ENCODE results near the gene ACSS3. TPM values are rescaled to one million over a fixed set of nuclear protein-coding genes. Genes with fewer than 3 reads are reported as not detected.

The ACSS3 gene
- polyA plus RNA-seq, 1 donor (not counting 4 experiments of a cell fraction or from before 2014, with no cell fraction given) = 0.30 TPM

DNA sequence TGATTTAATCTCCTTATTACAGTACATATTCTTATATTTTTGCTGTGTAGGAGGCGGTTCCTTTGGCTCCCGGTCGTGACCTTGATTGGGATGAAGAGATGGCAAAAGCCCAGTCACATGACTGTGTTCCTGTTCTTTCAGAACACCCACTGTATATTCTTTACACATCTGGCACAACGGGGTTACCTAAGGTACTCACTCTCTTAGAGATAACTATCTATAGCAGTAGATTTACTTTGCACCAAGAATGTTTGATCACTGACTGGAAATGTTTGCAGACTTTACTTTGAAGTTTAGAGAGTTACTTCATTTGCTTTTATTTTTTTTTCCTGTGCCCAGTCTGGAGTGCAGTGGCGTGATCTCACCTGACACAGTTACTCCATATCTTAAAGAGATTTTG is 65.2 kb downstream of the ACSS3 start:
- dilution Hi-C loops (cut with MboI; ENCODE audit: extremely low pct_ligation_motif_present, low sequenced_read_pairs) = no loop called here
- Histone ChIP-seq H3K9me3 (ENCODE audit: control insufficient read depth, low read depth, low read length) (no peaks in the 10 kb centered on the region), H3K4me2 (ENCODE audit: control insufficient read depth, extremely low read depth, insufficient read depth, low read depth, low read length) (no peak overlapping the region), H3K27ac (ENCODE audit: control insufficient read depth, insufficient read depth, low read length) (no peak overlapping the region), H3K79me2 (ENCODE audit: control insufficient read depth, insufficient read depth, low read length) (no peaks in the 10 kb centered on the region), H3K9ac (ENCODE audit: control insufficient read depth, extremely low read depth, insufficient read depth, low read length) (no peak overlapping the region), H3K4me1 (ENCODE audit: control insufficient read depth, extremely low read depth, insufficient read depth, low read length) (peaks cover 16% of the 10 kb centered on the region), H3K9me1 (ENCODE audit: control insufficient read depth, extremely low read depth, insufficient read depth, low read length) (no peaks in the 10 kb centered on the region), H2AFZ (ENCODE audit: control insufficient read depth, low read length) (peak overlapping the region; percentile 6), H4K20me1 (ENCODE audit: control insufficient read depth, extremely low read depth, insufficient read depth, low read length) (no peaks in the 10 kb centered on the region), H3K27me3 (ENCODE audit: control insufficient read depth, extremely low read depth, insufficient read depth, low read length) (no peaks in the 10 kb centered on the region), H3K4me3 (ENCODE audit: control insufficient read depth in 2 of 3, extremely low read depth in 1 of 3, insufficient read depth in 2 of 3, low read depth in 1 of 3, low read length in 3 of 3) (no peak overlapping the region), H3K36me3 (ENCODE audit: control insufficient read depth in 2 of 2, extremely low read depth in 1 of 2, insufficient read depth in 2 of 2, low read length in 2 of 2) (no peaks in the 10 kb centered on the region)
- no peak for DNase-seq (ENCODE audit: low read depth, low spot score)
- no peak for TF ChIP-seq EZH2 (IDR thresholded peaks at IDR 0.05; ENCODE audit: low read length)
- TF ChIP-seq, protein P1, sequence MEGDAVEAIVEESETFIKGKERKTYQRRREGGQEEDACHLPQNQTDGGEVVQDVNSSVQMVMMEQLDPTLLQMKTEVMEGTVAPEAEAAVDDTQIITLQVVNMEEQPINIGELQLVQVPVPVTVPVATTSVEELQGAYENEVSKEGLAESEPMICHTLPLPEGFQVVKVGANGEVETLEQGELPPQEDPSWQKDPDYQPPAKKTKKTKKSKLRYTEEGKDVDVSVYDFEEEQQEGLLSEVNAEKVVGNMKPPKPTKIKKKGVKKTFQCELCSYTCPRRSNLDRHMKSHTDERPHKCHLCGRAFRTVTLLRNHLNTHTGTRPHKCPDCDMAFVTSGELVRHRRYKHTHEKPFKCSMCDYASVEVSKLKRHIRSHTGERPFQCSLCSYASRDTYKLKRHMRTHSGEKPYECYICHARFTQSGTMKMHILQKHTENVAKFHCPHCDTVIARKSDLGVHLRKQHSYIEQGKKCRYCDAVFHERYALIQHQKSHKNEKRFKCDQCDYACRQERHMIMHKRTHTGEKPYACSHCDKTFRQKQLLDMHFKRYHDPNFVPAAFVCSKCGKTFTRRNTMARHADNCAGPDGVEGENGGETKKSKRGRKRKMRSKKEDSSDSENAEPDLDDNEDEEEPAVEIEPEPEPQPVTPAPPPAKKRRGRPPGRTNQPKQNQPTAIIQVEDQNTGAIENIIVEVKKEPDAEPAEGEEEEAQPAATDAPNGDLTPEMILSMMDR (optimal IDR thresholded peaks at IDR 0.05 in 1 of 3, IDR thresholded peaks at IDR 0.05 in 1 of 3, conservative IDR thresholded peaks at IDR 0.05 in 1 of 3; ENCODE audit: extremely low read depth in 1 of 3, insufficient read depth in 2 of 3, low read length in 3 of 3) = no peak
- FAIRE-seq = peak; percentile 26

DNA sequence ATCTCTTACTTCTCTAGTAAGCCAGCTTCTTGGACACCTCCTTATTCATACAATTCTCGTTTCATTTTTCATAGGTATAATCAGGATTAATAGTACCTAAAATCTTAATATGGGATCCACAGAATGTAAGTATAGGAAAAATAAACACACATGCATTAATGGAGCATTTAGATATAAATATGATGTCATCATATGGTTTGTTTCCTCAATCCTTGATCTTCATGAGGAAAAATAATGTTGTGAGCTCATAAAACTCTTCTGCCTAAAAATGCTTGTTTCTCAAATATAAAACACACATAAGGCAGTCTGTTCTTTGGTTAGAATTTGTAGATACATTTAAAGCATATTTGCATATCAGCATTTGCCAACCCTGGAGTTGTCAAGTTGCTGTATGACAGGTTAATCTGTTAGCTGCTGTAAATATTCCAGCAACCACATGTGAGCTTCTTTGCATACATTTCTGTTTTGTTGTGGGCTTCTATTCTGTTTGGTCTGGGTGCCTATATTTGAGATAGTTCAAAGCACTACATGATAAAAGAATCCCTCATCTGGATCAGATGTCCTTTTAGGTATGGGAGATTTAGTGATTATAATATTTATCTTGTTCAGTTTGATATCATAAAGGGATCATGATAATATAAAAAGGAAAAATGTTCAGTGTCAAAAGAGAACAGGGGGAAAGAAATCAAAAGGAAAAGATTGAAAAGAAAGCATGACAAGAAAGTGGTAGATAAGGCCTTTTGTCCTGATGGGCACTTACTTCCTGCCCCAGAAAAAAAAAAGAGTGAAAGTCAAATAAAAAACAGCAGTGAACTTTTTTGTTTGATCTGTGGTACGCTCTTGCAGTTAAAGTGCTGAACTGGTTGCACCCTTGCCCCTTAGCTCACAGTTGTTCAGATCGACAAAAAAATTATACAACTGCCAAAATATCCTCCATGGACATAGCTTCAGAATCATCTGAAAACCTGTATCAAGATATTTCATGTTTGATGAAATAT is 68.6 kb downstream of the ACSS3 start:
- no peak overlapping the region for H3K4me3 ChIP-seq (ENCODE audit: control insufficient read depth in 2 of 3, extremely low read depth in 1 of 3, insufficient read depth in 2 of 3, low read depth in 1 of 3, low read length in 3 of 3)
- H3K4me1 ChIP-seq (ENCODE audit: control insufficient read depth, extremely low read depth, insufficient read depth, low read length) = peaks cover 9% of the 10 kb centered on the region
- no peak overlapping the region for H3K4me2 ChIP-seq (ENCODE audit: control insufficient read depth, extremely low read depth, insufficient read depth, low read depth, low read length)
- no peak overlapping the region for H3K27ac ChIP-seq (ENCODE audit: control insufficient read depth, insufficient read depth, low read length)
- no peak overlapping the region for H2AFZ ChIP-seq (ENCODE audit: control insufficient read depth, low read length)
- H3K27me3 ChIP-seq (ENCODE audit: control insufficient read depth, extremely low read depth, insufficient read depth, low read length) = no peaks in the 10 kb centered on the region
- no peaks in the 10 kb centered on the region for H3K9me3 ChIP-seq (ENCODE audit: control insufficient read depth, low read depth, low read length)
- no peak for FAIRE-seq
- dilution Hi-C loops (cut with MboI; ENCODE audit: extremely low pct_ligation_motif_present, low sequenced_read_pairs) = no loop called here
- H4K20me1 ChIP-seq (ENCODE audit: control insufficient read depth, extremely low read depth, insufficient read depth, low read length) = no peaks in the 10 kb centered on the region
- no peaks in the 10 kb centered on the region for H3K79me2 ChIP-seq (ENCODE audit: control insufficient read depth, insufficient read depth, low read length)
- H3K36me3 ChIP-seq (ENCODE audit: control insufficient read depth in 2 of 2, extremely low read depth in 1 of 2, insufficient read depth in 2 of 2, low read length in 2 of 2) = no peaks in the 10 kb centered on the region
- TF ChIP-seq, protein P1 (optimal IDR thresholded peaks at IDR 0.05 in 1 of 3, IDR thresholded peaks at IDR 0.05 in 1 of 3, conservative IDR thresholded peaks at IDR 0.05 in 1 of 3; ENCODE audit: extremely low read depth in 1 of 3, insufficient read depth in 2 of 3, low read length in 3 of 3) = no peak
- TF ChIP-seq EZH2 (IDR thresholded peaks at IDR 0.05; ENCODE audit: low read length) = no peak
- H3K9ac ChIP-seq (ENCODE audit: control insufficient read depth, extremely low read depth, insufficient read depth, low read length) = no peak overlapping the region
- DNase-seq (ENCODE audit: low read depth, low spot score) = no peak
- no peaks in the 10 kb centered on the region for H3K9me1 ChIP-seq (ENCODE audit: control insufficient read depth, extremely low read depth, insufficient read depth, low read length)

All from keratinocyte (primary cell).